Neural progenitor cell (in vitro differentiated cells): ENCODE data around the gene NT5C. TPM values are rescaled to one million over a fixed set of nuclear protein-coding genes. Genes with fewer than 3 reads are reported as not detected.

Source experiments
- DNase-seq: peaks from one replicate; pipeline ENCODE4 v3.0.0-alpha.2; 2016; ENCODE audit warnings: low spot score
- H2AFZ ChIP-seq: fragments of 200-600 bp; sonication (generic); replicated peaks from 2 replicates; pipeline ENCODE4 v1.6.1; 2016; ENCODE audit warnings: antibody characterized with exemption
- H3F3A ChIP-seq: fragments of 200-600 bp; sonication (generic); 2 replicates; pipeline ENCODE4 v1.6.1; 2016; ENCODE audit warnings: antibody characterized with exemption, low read depth
- H3K27ac ChIP-seq: fragments of 200-600 bp; sonication (generic); 2 replicates; pipeline ENCODE4 v1.5.1; 2016; ENCODE audit warnings: mild to moderate bottlenecking
- H3K27me3 ChIP-seq: fragments of 200-600 bp; sonication (generic); 2 replicates; pipeline ENCODE4 v1.6.1; 2016; ENCODE audit warnings: mild to moderate bottlenecking, moderate library complexity
- H3K36me3 ChIP-seq: fragments of 200-600 bp; sonication (generic); 2 replicates; pipeline ENCODE4 v1.5.1; 2016
- H3K4me1 ChIP-seq: fragments of 200-600 bp; sonication (generic); 2 replicates; pipeline ENCODE4 v1.6.1; 2016; ENCODE audit warnings: mixed run types
- H3K4me2 ChIP-seq: fragments of 200-600 bp; sonication (generic); 2 replicates; pipeline ENCODE4 v1.6.1; 2016
- H3K4me3 ChIP-seq: fragments of 200-600 bp; sonication (generic); 2 replicates; pipeline ENCODE4 v1.5.1; 2016
- H3K79me2 ChIP-seq: fragments of 200-600 bp; sonication (generic); 2 replicates; pipeline ENCODE4 v1.6.1; 2016; ENCODE audit warnings: low read depth
- H3K9ac ChIP-seq: fragments of 200-600 bp; sonication (generic); 2 replicates; pipeline ENCODE4 v1.6.1; 2016
- H3K9me3 ChIP-seq: fragments of 200-600 bp; sonication (generic); 2 replicates; pipeline ENCODE4 v1.5.1; 2016; ENCODE audit warnings: low read depth
- H4K20me1 ChIP-seq: fragments of 200-600 bp; sonication (generic); 2 replicates; pipeline ENCODE4 v1.6.1; 2016; ENCODE audit warnings: low read depth
- H3K27ac Mint-ChIP-seq: 3 replicates; pipeline ENCODE4 v1.8.0; 2021; ENCODE audit warnings: mixed read lengths
- H3K27me3 Mint-ChIP-seq: 2 replicates; pipeline ENCODE4 v1.8.0; 2022; ENCODE audit warnings: low read depth, mild to moderate bottlenecking, inconsistent platforms, moderate library complexity, mixed read lengths; ENCODE audit not compliant: insufficient read depth
- H3K36me3 Mint-ChIP-seq: 3 replicates; pipeline ENCODE4 v1.8.0; 2021; ENCODE audit warnings: mixed read lengths
- H3K4me1 Mint-ChIP-seq: 3 replicates; pipeline ENCODE4 v1.8.0; 2021; ENCODE audit warnings: mixed read lengths
- H3K4me3 Mint-ChIP-seq: 3 replicates; pipeline ENCODE4 v1.8.0; 2021; ENCODE audit warnings: mild to moderate bottlenecking, moderate library complexity, mixed read lengths
- H3K9me3 Mint-ChIP-seq: 3 replicates; pipeline ENCODE4 v1.8.0; 2020; ENCODE audit warnings: mixed read lengths
- CTCF ChIP-seq: fragments of 200-600 bp; sonication (generic); IDR thresholded peaks from 2 replicates; pipeline ENCODE4 v1.5.1; 2017; ENCODE audit warnings: antibody characterized with exemption, mild to moderate bottlenecking
- EZH2 ChIP-seq: fragments of 200-600 bp; sonication (generic); IDR thresholded peaks from 2 replicates; pipeline ENCODE4 v1.6.1; 2017; ENCODE audit warnings: antibody characterized with exemption, mild to moderate bottlenecking, moderate library complexity
- EZH2phosphoT487 ChIP-seq: fragments of 200-600 bp; sonication (generic); IDR thresholded peaks from 2 replicates; pipeline ENCODE4 v1.6.1; 2017; ENCODE audit warnings: antibody characterized with exemption
- total RNA-seq: library from RNA; depleted of rRNA; stranded (reverse); fragments of >200 nt; gene quantifications from 2 replicates; pipeline ENCODE4 v1.2.3, GENCODE V29; 2015; ENCODE audit warnings: low replicate concordance

Gene NT5C
- total RNA-seq, 1 donor from 2014 or later: 45.8 TPM

- no peaks in the 10 kb centered on the region for H3K9me3 ChIP-seq
- peaks cover 7% of the 10 kb centered on the region for H3K4me1 ChIP-seq
- H3K79me2 ChIP-seq: peaks cover 17% of the 10 kb centered on the region
- H3K27ac Mint-ChIP-seq: peak overlapping the region; percentile 66
- peaks cover 12% of the 10 kb centered on the region for H3K4me1 Mint-ChIP-seq
- peak overlapping the region; percentile 81 for H3K4me2 ChIP-seq
- H3K4me3 Mint-ChIP-seq: peak overlapping the region; percentile 94
- H3K27me3 Mint-ChIP-seq: no peaks in the 10 kb centered on the region
- peaks cover 24% of the 10 kb centered on the region for H4K20me1 ChIP-seq
- no peaks in the 10 kb centered on the region for H3K27me3 ChIP-seq
- H3K27ac ChIP-seq: peak overlapping the region; percentile 70
- DNase-seq: peak; percentile 87
- peaks cover 13% of the 10 kb centered on the region for H3K36me3 Mint-ChIP-seq
- peak overlapping the region; percentile 84 for H3K4me3 ChIP-seq
- peak overlapping the region; percentile 70 for H3K9ac ChIP-seq
- H3F3A ChIP-seq: peaks cover 74% of the 10 kb centered on the region
- H3K36me3 ChIP-seq: no peaks in the 10 kb centered on the region
- peak overlapping the region; percentile 55 for H2AFZ ChIP-seq
- no peaks in the 10 kb centered on the region for H3K9me3 Mint-ChIP-seq
- TF ChIP-seq EZH2phosphoT487 (no peak), EZH2 (no peak), CTCF (peak; percentile 66)
These were observed 787 bp downstream of the NT5C start for GRCh38 chr17:75130632-75131277.

GRCh38 chr17:75130059-75130631, 1.4 kb downstream of the NT5C start:
- Mint-ChIP-seq H3K36me3 (peaks cover 11% of the 10 kb centered on the region), H3K4me3 (peak overlapping the region; percentile 94), H3K27me3 (no peaks in the 10 kb centered on the region), H3K9me3 (no peaks in the 10 kb centered on the region), H3K4me1 (peaks cover 12% of the 10 kb centered on the region), H3K27ac (no peak overlapping the region)
- peak overlapping the region; percentile 84 for H3K4me3 ChIP-seq
- H3F3A ChIP-seq: peaks cover 68% of the 10 kb centered on the region
- H3K36me3 ChIP-seq: no peaks in the 10 kb centered on the region
- H3K9me3 ChIP-seq: no peaks in the 10 kb centered on the region
- H3K9ac ChIP-seq: no peak overlapping the region
- peaks cover 17% of the 10 kb centered on the region for H3K79me2 ChIP-seq
- H3K27me3 ChIP-seq: no peaks in the 10 kb centered on the region
- H3K27ac ChIP-seq: no peak overlapping the region
- TF ChIP-seq CTCF (no peak), EZH2 (no peak), EZH2phosphoT487 (no peak)
- peaks cover 7% of the 10 kb centered on the region for H3K4me1 ChIP-seq
- DNase-seq: no peak
- no peak overlapping the region for H2AFZ ChIP-seq
- peak overlapping the region; percentile 81 for H3K4me2 ChIP-seq
- H4K20me1 ChIP-seq: peaks cover 18% of the 10 kb centered on the region

GRCh38 chr17:75129576-75129975, 2.0 kb downstream of the NT5C start:
- Histone ChIP-seq H3K27ac (no peak overlapping the region), H2AFZ (no peak overlapping the region), H3K9ac (no peak overlapping the region), H3K36me3 (no peaks in the 10 kb centered on the region), H3K4me1 (peaks cover 7% of the 10 kb centered on the region), H3K4me3 (no peak overlapping the region), H3F3A (peaks cover 62% of the 10 kb centered on the region), H3K79me2 (peaks cover 17% of the 10 kb centered on the region), H3K9me3 (no peaks in the 10 kb centered on the region), H3K27me3 (no peaks in the 10 kb centered on the region), H3K4me2 (no peak overlapping the region), H4K20me1 (peaks cover 16% of the 10 kb centered on the region)
- Mint-ChIP-seq H3K4me1 (peaks cover 12% of the 10 kb centered on the region), H3K36me3 (peaks cover 8% of the 10 kb centered on the region), H3K27me3 (no peaks in the 10 kb centered on the region), H3K9me3 (no peaks in the 10 kb centered on the region), H3K27ac (no peak overlapping the region), H3K4me3 (peak overlapping the region; percentile 74)
- no peak for TF ChIP-seq EZH2phosphoT487
- TF ChIP-seq CTCF: no peak
- TF ChIP-seq EZH2: no peak
- no peak for DNase-seq
